GM12865 (cell line): Measurements from ENCODE around the gene ZNF160.
"Not testable (repeated sequence)": the region's sequence is repeated elsewhere in the genome, so short reads cannot be mapped to it uniquely, and the experiment has no call there.

Experiments used
- DNase-seq: peaks from one replicate; pipeline ENCODE4 v3.0.0; 2010; ENCODE audit warnings: low read depth
- H3K4me3 ChIP-seq: 2 replicates; pipeline ENCODE4 v1.5.1; 2011; ENCODE audit warnings: mild to moderate bottlenecking, low read depth, low read length, control low read depth
- CTCF ChIP-seq: IDR thresholded peaks from 2 replicates; pipeline ENCODE4 v1.5.1; 2011; ENCODE audit warnings: low read length, control low read depth, low read depth, inconsistent platforms; ENCODE audit not compliant: insufficient read depth; ENCODE audit errors: missing control alignments

The ZNF160 gene

GRCh38 chr19:53037101-53038097 lies 65.8 kb downstream of the ZNF160 start:
- DNase-seq, result no peak
- no peak for TF ChIP-seq CTCF
- no peak overlapping the region for H3K4me3 ChIP-seq

GRCh38 chr19:53034948-53035675 lies 68.1 kb downstream of the ZNF160 start:
- no peak for DNase-seq
- no peak overlapping the region for H3K4me3 ChIP-seq
- no peak for TF ChIP-seq CTCF

GRCh38 chr19:53034054-53034453 lies 69.2 kb downstream of the ZNF160 start:
- no peak overlapping the region for H3K4me3 ChIP-seq
- no peak for DNase-seq
- no peak for TF ChIP-seq CTCF

GRCh38 chr19:53028306-53028705 lies 74.9 kb downstream of the ZNF160 start:
- not testable (repeated sequence) for DNase-seq, H3K4me3 ChIP-seq

GRCh38 chr19:53019684-53020083 lies 83.5 kb downstream of the ZNF160 start:
- DNase-seq, result no peak
- H3K4me3 ChIP-seq, result no peak overlapping the region
- TF ChIP-seq CTCF, result no peak
